AG04449 (cell line): ENCODE results near the gene MITF.

Source experiments
- CTCF ChIA-PET: fragments of 350-600 bp; formaldehyde crosslinking; extraction: SDS; loops from one replicate; lab custom pipeline; 2021; ENCODE audit warnings: antibody characterized with exemption; lab: Yijun Ruan, JAX
- POLR2A ChIA-PET: fragments of 400-600, 350-600 bp; formaldehyde crosslinking; extraction: SDS; loops from one replicate; lab custom pipeline; 2020; ENCODE audit warnings: antibody characterized with exemption, inconsistent platforms; lab: Yijun Ruan, JAX
- DNase-seq: peaks from one replicate; pipeline ENCODE4 v3.0.0-alpha.2; 2010; ENCODE audit warnings: low read depth, low spot score
- H3K4me3 ChIP-seq: 2 replicates; pipeline ENCODE4 v1.5.1; 2011; ENCODE audit warnings: low read depth, mild to moderate bottlenecking, control low read depth, low read length
- CTCF ChIP-seq: IDR thresholded peaks from one replicate; pipeline ENCODE4 v1.5.1; 2011; ENCODE audit warnings: mild to moderate bottlenecking, moderate library complexity, low read length, control low read depth, inconsistent platforms; ENCODE audit not compliant: insufficient read depth; ENCODE audit errors: missing control alignments

Gene MITF

GRCh38 chr3:69888040-69888942 is 149.0 kb downstream of the MITF start:
- ChIA-PET CTCF (no interaction called here), POLR2A (no interaction called here)
- no peak overlapping the region for H3K4me3 ChIP-seq
- TF ChIP-seq CTCF: no peak
- DNase-seq: no peak

- H3K4me3 ChIP-seq: no peak overlapping the region
- no peak for DNase-seq
- CTCF ChIA-PET: no interaction called here
- POLR2A ChIA-PET: no interaction called here
- no peak for TF ChIP-seq CTCF
Measured at GRCh38 chr3:69888943-69889315, 149.7 kb downstream of the MITF start.

DNA sequence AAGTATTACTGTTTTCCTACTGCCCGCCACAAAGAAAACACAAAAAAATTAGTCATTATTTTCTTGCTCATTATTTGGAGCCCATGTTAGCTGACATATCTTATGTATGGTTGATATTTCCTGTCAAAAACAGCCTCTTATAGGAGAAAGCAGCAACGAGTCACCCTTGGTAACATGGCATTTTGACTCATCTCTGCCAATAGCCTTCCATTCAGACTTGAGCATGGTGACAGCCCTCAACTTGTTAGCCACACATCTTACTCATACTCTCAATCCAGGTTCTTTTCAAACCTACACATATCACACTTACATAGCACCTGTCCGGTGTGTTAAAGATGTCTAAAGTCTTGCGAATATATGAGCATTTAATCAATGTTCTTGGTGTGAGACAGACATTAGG is 150.8 kb downstream of the MITF start:
- ChIA-PET POLR2A (no interaction called here), CTCF (no interaction called here)
- TF ChIP-seq CTCF: no peak
- H3K4me3 ChIP-seq: no peak overlapping the region
- no peak for DNase-seq

DNA sequence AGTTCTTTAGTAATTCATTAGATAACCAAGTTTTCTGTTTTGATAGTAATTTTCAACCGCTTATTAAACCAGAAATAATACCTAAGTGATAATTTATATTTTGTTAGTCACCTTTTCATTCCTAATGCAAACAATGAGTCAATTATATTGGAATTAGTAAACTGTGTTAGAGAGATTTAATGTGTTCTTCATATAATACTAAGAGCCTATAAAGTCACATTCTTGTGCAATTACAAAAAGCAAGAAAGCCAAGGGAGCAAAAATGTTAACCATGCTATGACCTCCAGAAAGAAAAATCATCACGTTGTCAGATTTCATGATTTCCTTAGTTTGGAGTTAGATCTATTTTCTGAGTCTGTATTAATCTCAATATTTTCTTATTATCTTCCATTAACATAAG is 151.4 kb downstream of the MITF start:
- no peak overlapping the region for H3K4me3 ChIP-seq
- ChIA-PET CTCF (no interaction called here), POLR2A (no interaction called here)
- no peak for TF ChIP-seq CTCF
- no peak for DNase-seq

DNA sequence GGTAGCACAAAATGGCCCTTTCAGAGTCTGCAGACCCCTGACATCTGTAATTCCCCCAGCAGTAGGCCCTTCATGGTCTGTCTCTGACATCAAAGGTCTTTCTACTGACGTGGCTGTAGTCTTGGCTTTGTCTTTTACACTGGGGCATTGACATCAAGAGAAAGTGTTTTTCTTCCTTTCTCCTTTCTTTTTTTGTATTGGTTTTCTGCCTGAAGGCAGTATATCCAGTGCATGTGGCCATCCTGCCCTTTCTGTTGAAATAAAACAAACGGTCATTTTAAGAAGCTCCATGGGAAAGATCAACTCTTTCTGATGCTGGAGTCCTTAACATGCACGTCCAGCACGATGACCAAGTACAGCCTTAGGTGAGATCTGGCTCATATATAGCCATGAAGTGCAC is 153.4 kb downstream of the MITF start:
- DNase-seq: no peak
- POLR2A ChIA-PET: no interaction called here
- CTCF ChIA-PET: interaction anchor here (1.0 kb wide), 1 partner anchor 12 kb away, joined by 3 read pairs; no protein-coding TSS in a partner anchor
- TF ChIP-seq CTCF: no peak
- no peak overlapping the region for H3K4me3 ChIP-seq

DNA sequence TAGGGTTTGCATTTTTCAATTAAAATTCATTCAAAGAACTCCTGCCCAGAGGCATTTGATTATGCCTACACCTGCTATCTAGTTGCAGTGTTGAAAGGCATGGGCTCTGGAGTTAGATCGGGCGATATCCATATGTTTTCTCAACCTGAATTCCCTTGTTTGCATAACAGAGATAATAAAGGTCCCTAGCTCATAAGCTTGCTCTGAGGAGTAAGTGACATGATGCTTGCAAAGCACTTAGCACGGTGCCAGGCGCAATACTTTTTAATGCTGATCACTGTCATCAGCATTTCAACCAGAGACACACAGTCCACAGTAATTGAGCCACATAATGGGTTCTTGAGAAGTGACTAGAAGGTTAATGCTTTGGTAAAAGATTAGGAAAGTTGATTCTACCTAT is 154.0 kb downstream of the MITF start:
- no peak overlapping the region for H3K4me3 ChIP-seq
- no peak for TF ChIP-seq CTCF
- ChIA-PET CTCF (no interaction called here), POLR2A (no interaction called here)
- DNase-seq: no peak
